ENCODE measurements around the gene MYOZ3.

The MYOZ3 gene

DNA sequence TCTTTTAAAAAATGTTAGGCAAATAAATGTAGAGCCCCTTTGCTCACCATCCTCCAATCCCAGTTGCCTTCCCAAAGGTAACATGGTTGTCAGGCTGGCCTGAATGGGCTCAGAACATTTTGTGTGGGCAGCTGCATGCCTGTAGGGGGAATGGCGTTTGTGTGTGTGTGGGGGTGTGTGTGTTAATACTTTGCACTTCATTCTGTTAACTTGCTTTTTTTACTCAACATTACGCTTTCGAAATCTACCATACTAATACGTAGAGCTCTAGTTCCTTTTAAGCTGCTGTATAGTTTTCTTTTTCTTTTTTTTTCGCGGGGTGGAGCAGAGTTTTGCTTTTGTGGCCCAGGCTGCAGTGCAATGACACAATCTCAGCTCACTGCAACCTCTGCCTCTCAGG is 14.0 kb downstream of the MYOZ3 start:
- no peak overlapping the region for H3K4me3 ChIP-seq (replicated peaks in 1 of 2; ENCODE audit: low read depth in 2 of 2, low read length in 2 of 2)
- TF ChIP-seq CTCF (IDR thresholded peaks at IDR 0.05; ENCODE audit: low read depth, low read length) = no peak
- DNase-seq (ENCODE audit: low read depth in 2 of 2) = no peak

DNA sequence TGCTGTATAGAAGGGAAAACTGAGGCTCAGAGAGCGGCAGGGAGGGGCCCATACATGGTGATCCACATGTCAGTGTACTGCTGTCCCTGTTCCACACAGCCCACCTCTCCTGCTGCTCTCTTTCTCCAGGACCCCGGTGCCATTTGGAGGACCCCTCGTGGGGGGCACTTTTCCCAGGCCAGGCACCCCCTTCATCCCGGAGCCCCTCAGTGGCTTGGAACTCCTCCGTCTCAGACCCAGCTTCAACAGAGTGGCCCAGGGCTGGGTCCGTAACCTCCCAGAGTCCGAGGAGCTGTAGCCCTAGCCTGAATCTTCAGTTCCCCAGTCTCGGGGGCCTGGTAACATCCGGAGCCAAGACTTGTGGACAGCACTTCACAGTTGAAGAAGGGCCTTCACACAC is 15.5 kb downstream of the MYOZ3 start:
- TF ChIP-seq CTCF (IDR thresholded peaks at IDR 0.05; ENCODE audit: low read depth, low read length) = no peak
- DNase-seq (ENCODE audit: low read depth in 2 of 2) = no peak
- no peak overlapping the region for H3K4me3 ChIP-seq (replicated peaks in 1 of 2; ENCODE audit: low read depth in 2 of 2, low read length in 2 of 2)

GRCh38 chr5:150689120-150689519 is 28.1 kb downstream of the MYOZ3 start:
- DNase-seq (ENCODE audit: low read depth in 2 of 2) = no peak
- no peak for TF ChIP-seq CTCF (IDR thresholded peaks at IDR 0.05; ENCODE audit: low read depth, low read length)
- H3K4me3 ChIP-seq (replicated peaks in 1 of 2; ENCODE audit: low read depth in 2 of 2, low read length in 2 of 2) = no peak overlapping the region

DNA sequence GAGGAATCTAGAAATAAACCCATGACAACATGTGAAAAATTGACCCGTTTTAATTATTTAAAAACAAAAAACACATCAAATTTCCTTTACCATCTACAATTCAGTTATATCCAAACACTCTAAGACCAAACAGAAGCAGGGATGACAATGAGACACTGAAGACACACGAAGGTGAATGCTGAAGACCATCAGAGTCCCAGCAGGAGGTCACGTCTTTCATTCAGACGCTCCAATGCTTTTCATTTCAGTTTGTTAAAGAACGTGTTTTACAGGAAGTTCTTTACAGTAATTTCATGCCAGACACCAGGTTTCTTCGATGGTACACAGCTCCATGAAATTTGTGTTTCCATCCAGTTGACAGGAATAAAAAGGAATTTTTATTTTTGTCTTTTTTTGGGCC is 29.7 kb downstream of the MYOZ3 start:
- no peak for DNase-seq (ENCODE audit: low read depth in 2 of 2)
- H3K4me3 ChIP-seq (replicated peaks in 1 of 2; ENCODE audit: low read depth in 2 of 2, low read length in 2 of 2) = no peak overlapping the region
- TF ChIP-seq CTCF (IDR thresholded peaks at IDR 0.05; ENCODE audit: low read depth, low read length) = no peak

DNA sequence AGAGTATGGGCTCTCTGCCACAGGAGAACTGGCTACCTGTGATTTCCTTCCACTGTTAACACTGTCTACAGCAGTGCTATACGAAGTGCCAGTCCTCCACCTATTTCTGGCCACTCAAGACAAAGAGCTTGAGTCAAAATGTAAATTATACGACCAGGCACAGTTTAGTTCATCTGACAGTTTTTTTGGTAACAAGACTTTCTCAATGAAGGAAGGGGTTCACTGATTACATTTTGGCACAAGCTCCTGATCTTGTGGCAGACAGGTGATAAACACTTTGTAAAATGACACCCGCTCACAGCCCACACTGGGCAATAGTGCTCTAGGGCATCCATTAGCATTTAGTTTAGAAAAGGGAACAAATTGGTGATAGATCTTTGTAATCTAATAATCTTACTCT is 31.2 kb downstream of the MYOZ3 start:
- no peak for TF ChIP-seq CTCF (IDR thresholded peaks at IDR 0.05; ENCODE audit: low read depth, low read length)
- no peak overlapping the region for H3K4me3 ChIP-seq (replicated peaks in 1 of 2; ENCODE audit: low read depth in 2 of 2, low read length in 2 of 2)
- DNase-seq (ENCODE audit: low read depth in 2 of 2) = no peak

DNA sequence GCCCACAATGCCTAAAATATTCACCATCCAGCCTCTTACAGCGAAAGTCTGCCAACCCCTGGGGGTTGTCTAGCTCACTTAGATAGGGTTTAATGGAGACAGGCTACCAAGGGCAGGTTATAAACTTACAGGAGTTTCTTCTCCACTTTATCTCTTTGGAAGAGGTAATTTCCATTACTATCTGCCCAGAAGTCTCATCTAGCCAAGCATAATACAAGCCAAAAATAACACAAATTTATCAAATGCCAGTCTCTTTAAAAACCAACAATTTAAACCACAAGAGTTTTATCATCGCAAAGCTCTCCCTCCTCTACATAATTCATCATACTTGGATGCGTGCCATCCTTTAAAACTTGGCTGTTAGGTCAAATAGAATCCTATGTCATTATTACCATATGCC is 33.6 kb downstream of the MYOZ3 start:
- H3K4me3 ChIP-seq (replicated peaks in 1 of 2; ENCODE audit: low read depth in 2 of 2, low read length in 2 of 2) = no peak overlapping the region
- no peak for TF ChIP-seq CTCF (IDR thresholded peaks at IDR 0.05; ENCODE audit: low read depth, low read length)
- DNase-seq (ENCODE audit: low read depth in 2 of 2) = peak; percentile 46 to 85

DNA sequence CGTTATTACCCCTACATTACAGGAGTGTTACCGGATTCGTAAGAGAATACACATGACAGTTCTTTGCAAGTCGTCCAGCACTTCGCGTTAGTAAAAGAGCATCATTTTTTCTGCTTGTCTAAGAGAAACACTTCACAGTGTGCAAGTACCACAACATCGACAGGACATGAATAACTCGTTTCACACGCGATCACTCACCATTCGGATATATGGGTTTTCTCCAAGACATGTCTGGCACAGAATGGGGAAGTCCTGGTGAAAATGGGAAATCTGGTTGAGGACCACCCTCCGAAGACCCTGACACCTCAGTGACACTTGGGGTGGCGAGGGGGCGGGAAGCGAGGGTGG is 39.2 kb downstream of the MYOZ3 start:
- no peak for TF ChIP-seq CTCF (IDR thresholded peaks at IDR 0.05; ENCODE audit: low read depth, low read length)
- DNase-seq (ENCODE audit: low read depth in 2 of 2) = peak in 1 of 2 donors; percentile 10
- H3K4me3 ChIP-seq (replicated peaks in 1 of 2; ENCODE audit: low read depth in 2 of 2, low read length in 2 of 2) = peak overlapping the region; percentile 97 to 99
